Transverse colon (tissue), 4 donors: ENCODE results near the gene ZNF680. TPM values are rescaled to one million over a fixed set of nuclear protein-coding genes. Genes with fewer than 3 reads are reported as not detected.

Experiments used
- DNase-seq: peaks from one replicate; pipeline ENCODE4 v3.0.0-alpha.2; 2019
- H3K27ac ChIP-seq, 4 donors: fragments of 200-600 bp; sonication (generic); 2 replicates each; pipeline ENCODE4 v1.5.1; 2016 to 2018; ENCODE audit warnings: inconsistent platforms in 4 of 4
- H3K27me3 ChIP-seq: fragments of 200-600 bp; sonication (generic); 2 replicates; pipeline ENCODE4 v1.5.1; 2017; ENCODE audit warnings: inconsistent platforms
- H3K36me3 ChIP-seq, 4 donors: fragments of 200-600 bp; sonication (generic); 2 replicates each; pipeline ENCODE4 v1.5.1; 2017 to 2019; ENCODE audit warnings: inconsistent platforms in 4 of 4
- H3K4me1 ChIP-seq, 4 donors: fragments of 200-600 bp; sonication (generic); 2 replicates each; pipeline ENCODE4 v1.5.1; 2017 to 2020; ENCODE audit warnings: inconsistent platforms in 4 of 4
- H3K4me3 ChIP-seq, 4 donors: fragments of 200-600 bp; sonication (generic); 1 replicate in 1 of 4; 2 replicates in 3 of 4; pipeline versions ENCODE4 v1.5.1 to v1.6.1; 2017 to 2019; ENCODE audit warnings: inconsistent platforms in 4 of 4
- H3K9me3 ChIP-seq, 2 donors: fragments of 200-600 bp; sonication (generic); 2 replicates each; pipeline ENCODE4 v1.5.1; 2017 to 2019; ENCODE audit warnings: inconsistent platforms in 2 of 2
- EP300 ChIP-seq: sonication (generic); formaldehyde crosslinking; IDR thresholded peaks from one replicate; pipeline ENCODE4 v1.6.1; 2017; ENCODE audit warnings: antibody characterized with exemption, low read depth
- POLR2A ChIP-seq: fragments of 450-650 bp; IDR thresholded peaks from one replicate; pipeline ENCODE4 v1.6.1; 2016; ENCODE audit warnings: antibody characterized with exemption, mild to moderate bottlenecking, moderate library complexity
- POLR2AphosphoS5 ChIP-seq, 3 donors: sonication (generic); formaldehyde crosslinking; IDR thresholded peaks; one replicate each; pipeline ENCODE4 v1.6.1; 2016; ENCODE audit warnings: antibody characterized with exemption in 3 of 3
- WGBS, 2 donors: methylation state at CpG; one replicate each; pipeline ENCODE4 v1.1.5; 2018; ENCODE audit warnings: low coverage in 1 of 2; 5-methylcytosine and 5-hydroxymethylcytosine counted together
- in situ Hi-C, 4 donors: fragments of 200-750 bp; cut with MboI; loops; one replicate each; pipeline versions ENCODE4 v1.15.0 to v1.15.1; 2017; ENCODE audit warnings: low sequenced_read_pairs in 3 of 4, low pct_ligation_motif_present in 1 of 4, low pct_unique_long_range_greater_than_20kb in 1 of 4
- intact Hi-C: fragments of 100-400 bp; cut with DNase I; formaldehyde crosslinking; loops from one replicate; pipeline ENCODE4 v1.15.1; 2023; ENCODE audit warnings: low total_unique reads
- total RNA-seq, 4 donors: library from RNA; depleted of rRNA; stranded (reverse); fragments of >200 nt; gene quantifications; one replicate each; pipeline ENCODE4 v1.1.0, GENCODE V29; 2016
- TF ChIP-seq, protein P1 (sequence below), 5 experiments: fragments of 200-600 bp in 3 of 5; fragments of 450-650 bp in 2 of 5; sonication (generic) in 3 of 5; IDR thresholded peaks; 1 replicate in 2 of 5; 2 replicates in 3 of 5; pipeline ENCODE4 v1.5.1; 2016 to 2017; ENCODE audit warnings: antibody characterized with exemption in 5 of 5, inconsistent platforms in 3 of 5, mild to moderate bottlenecking in 2 of 5, moderate library complexity in 1 of 5

Gene ZNF680
- total RNA-seq, 4 donors from 2014 or later: 3.4 to 11.1 (median 6.6) TPM

DNA sequence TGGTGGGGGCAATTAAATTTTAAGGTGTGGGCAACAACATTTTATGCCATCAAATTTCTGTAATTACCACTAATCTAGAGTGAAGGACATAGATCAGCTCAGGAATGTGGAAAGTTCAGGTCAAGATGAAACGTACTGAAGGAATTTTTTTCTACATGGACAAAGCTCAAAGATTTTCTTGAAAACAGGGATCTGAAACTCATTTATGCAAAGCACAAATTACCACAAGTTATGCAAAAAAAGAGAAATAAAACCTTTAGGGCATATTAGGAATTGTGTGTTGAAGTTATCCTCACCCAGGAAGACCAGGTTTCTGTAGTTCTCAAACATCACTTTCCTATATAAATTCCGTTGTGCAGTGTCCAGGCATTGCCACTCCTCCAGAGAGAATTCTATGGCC is 18.9 kb downstream of the ZNF680 start:
- Histone ChIP-seq H3K4me1 (no peaks in the 10 kb centered on the region), H3K27me3 (no peaks in the 10 kb centered on the region), H3K36me3 (peaks cover 0 to 17% (median 2%) of the 10 kb centered on the region in 4 donors), H3K9me3 (no peaks in the 10 kb centered on the region), H3K27ac (no peak overlapping the region), H3K4me3 (no peak overlapping the region)
- in situ Hi-C loops (no loop called here), intact Hi-C loops (no loop called here)
- TF ChIP-seq POLR2AphosphoS5 (IDR thresholded peaks at IDR 0.05) (no peak), EP300 (no peak), POLR2A (no peak)
- TF ChIP-seq, protein P1, sequence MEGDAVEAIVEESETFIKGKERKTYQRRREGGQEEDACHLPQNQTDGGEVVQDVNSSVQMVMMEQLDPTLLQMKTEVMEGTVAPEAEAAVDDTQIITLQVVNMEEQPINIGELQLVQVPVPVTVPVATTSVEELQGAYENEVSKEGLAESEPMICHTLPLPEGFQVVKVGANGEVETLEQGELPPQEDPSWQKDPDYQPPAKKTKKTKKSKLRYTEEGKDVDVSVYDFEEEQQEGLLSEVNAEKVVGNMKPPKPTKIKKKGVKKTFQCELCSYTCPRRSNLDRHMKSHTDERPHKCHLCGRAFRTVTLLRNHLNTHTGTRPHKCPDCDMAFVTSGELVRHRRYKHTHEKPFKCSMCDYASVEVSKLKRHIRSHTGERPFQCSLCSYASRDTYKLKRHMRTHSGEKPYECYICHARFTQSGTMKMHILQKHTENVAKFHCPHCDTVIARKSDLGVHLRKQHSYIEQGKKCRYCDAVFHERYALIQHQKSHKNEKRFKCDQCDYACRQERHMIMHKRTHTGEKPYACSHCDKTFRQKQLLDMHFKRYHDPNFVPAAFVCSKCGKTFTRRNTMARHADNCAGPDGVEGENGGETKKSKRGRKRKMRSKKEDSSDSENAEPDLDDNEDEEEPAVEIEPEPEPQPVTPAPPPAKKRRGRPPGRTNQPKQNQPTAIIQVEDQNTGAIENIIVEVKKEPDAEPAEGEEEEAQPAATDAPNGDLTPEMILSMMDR (IDR thresholded peaks at IDR 0.05): no peak
- WGBS, 2 donors: 88 to 89% methylated on average over 2 of the region's 2 CpGs
- no peak for DNase-seq

GRCh38 chr7:64541438-64542359 is 21.2 kb downstream of the ZNF680 start:
- intact Hi-C loops: no loop called here
- TF ChIP-seq EP300 (no peak), POLR2A (no peak), POLR2AphosphoS5 (IDR thresholded peaks at IDR 0.05) (no peak)
- TF ChIP-seq, protein P1 (IDR thresholded peaks at IDR 0.05): no peak
- in situ Hi-C loops: no loop called here
- Histone ChIP-seq H3K4me1 (no peaks in the 10 kb centered on the region), H3K27ac (peak overlapping the region in 1 of 4 donors; percentile 13), H3K27me3 (no peaks in the 10 kb centered on the region), H3K4me3 (no peak overlapping the region), H3K9me3 (no peaks in the 10 kb centered on the region), H3K36me3 (peaks cover 0 to 17% (median 2%) of the 10 kb centered on the region in 4 donors)
- WGBS, 2 donors: 69 to 83% methylated on average over 1 to 5 of the region's 5 CpGs
- DNase-seq: no peak

GRCh38 chr7:64533756-64534155 is 29.1 kb downstream of the ZNF680 start:
- no peak overlapping the region for H3K4me3 ChIP-seq
- H3K9me3 ChIP-seq: peaks cover 39 to 43% of the 10 kb centered on the region in 2 donors
- no peak overlapping the region for H3K27ac ChIP-seq
- intact Hi-C loops: no loop called here
- WGBS, 2 donors: 60 to 78% methylated on average over 3 of the region's 3 CpGs
- H3K36me3 ChIP-seq: peaks cover 0 to 49% (median 17%) of the 10 kb centered on the region in 4 donors
- TF ChIP-seq EP300 (no peak), POLR2A (no peak), POLR2AphosphoS5 (IDR thresholded peaks at IDR 0.05) (no peak)
- TF ChIP-seq, protein P1 (IDR thresholded peaks at IDR 0.05): no peak
- in situ Hi-C loops: no loop called here
- H3K27me3 ChIP-seq: no peaks in the 10 kb centered on the region
- DNase-seq: no peak
- no peaks in the 10 kb centered on the region for H3K4me1 ChIP-seq

GRCh38 chr7:64528770-64529169 is 34.1 kb downstream of the ZNF680 start:
- intact Hi-C loops: no loop called here
- H3K4me3 ChIP-seq: no peak overlapping the region
- peaks cover 0 to 71% (median 19%) of the 10 kb centered on the region in 4 donors for H3K36me3 ChIP-seq
- H3K27ac ChIP-seq: no peak overlapping the region
- H3K27me3 ChIP-seq: no peaks in the 10 kb centered on the region
- DNase-seq: no peak
- TF ChIP-seq EP300: no peak
- no peak for TF ChIP-seq POLR2A
- TF ChIP-seq, protein P1 (IDR thresholded peaks at IDR 0.05): no peak
- no peak for TF ChIP-seq POLR2AphosphoS5 (IDR thresholded peaks at IDR 0.05)
- H3K4me1 ChIP-seq: no peaks in the 10 kb centered on the region
- 91 to 96% methylated on average over 2 to 3 of the region's 3 CpGs for WGBS, 2 donors
- in situ Hi-C loops: no loop called here
- peaks cover 81 to 85% of the 10 kb centered on the region in 2 donors for H3K9me3 ChIP-seq
